ENCODE results near the gene WDR17.

GRCh38 chr4:176042195-176042594, 23.4 kb upstream of the WDR17 start:
- TF ChIP-seq CTCF (IDR thresholded peaks at IDR 0.05; ENCODE audit: low read depth, low read length) (no peak), POLR2A (IDR thresholded peaks at IDR 0.05; ENCODE audit: extremely low read depth, insufficient read length) (no peak), MYC (IDR thresholded peaks at IDR 0.05; ENCODE audit: low read depth, low read length) (no peak), MAX (IDR thresholded peaks at IDR 0.05; ENCODE audit: low read depth, low read length) (no peak)
